ENCODE results near the gene MOB3C. TPM values are rescaled to one million over a fixed set of nuclear protein-coding genes. Genes with fewer than 3 reads are reported as not detected.

Gene MOB3C
- total RNA-seq, 2 experiments from 2014 or later, result 6.3 to 8.7 TPM

- Mint-ChIP-seq H3K36me3 (ENCODE audit: low read depth) (peaks cover 10% of the 10 kb centered on the region), H3K9me3 (no peaks in the 10 kb centered on the region), H3K27me3 (no peaks in the 10 kb centered on the region), H3K27ac (peak overlapping the region; percentile 58), H3K4me3 (peak overlapping the region; percentile 89), H3K4me1 (ENCODE audit: low read depth) (peaks cover 35% of the 10 kb centered on the region)
- intact Hi-C loops (cut with micrococcal nuclease), result no loop called here
- ATAC-seq, result no peak
- TF ChIP-seq, protein P1, sequence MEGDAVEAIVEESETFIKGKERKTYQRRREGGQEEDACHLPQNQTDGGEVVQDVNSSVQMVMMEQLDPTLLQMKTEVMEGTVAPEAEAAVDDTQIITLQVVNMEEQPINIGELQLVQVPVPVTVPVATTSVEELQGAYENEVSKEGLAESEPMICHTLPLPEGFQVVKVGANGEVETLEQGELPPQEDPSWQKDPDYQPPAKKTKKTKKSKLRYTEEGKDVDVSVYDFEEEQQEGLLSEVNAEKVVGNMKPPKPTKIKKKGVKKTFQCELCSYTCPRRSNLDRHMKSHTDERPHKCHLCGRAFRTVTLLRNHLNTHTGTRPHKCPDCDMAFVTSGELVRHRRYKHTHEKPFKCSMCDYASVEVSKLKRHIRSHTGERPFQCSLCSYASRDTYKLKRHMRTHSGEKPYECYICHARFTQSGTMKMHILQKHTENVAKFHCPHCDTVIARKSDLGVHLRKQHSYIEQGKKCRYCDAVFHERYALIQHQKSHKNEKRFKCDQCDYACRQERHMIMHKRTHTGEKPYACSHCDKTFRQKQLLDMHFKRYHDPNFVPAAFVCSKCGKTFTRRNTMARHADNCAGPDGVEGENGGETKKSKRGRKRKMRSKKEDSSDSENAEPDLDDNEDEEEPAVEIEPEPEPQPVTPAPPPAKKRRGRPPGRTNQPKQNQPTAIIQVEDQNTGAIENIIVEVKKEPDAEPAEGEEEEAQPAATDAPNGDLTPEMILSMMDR (IDR thresholded peaks at IDR 0.05), result no peak
- ChIA-PET CTCF (interaction anchor here (1.0 to 7.3 kb wide), 4 partner anchors 11 to 121 kb away, joined by 3 to 47 read pairs (median 12); partner anchors contain the start of gene MOB3C), POLR2A (interaction anchor here (1.1 to 5.7 kb wide), 5 partner anchors 10 to 121 kb away, joined by 3 to 55 read pairs (median 6); partner anchors contain the start of genes ATPAF1 and MOB3C)
- DNase-seq, result peak; percentile 33
Measured at GRCh38 chr1:46605232-46605631, 11.4 kb downstream of the MOB3C start.

DNA sequence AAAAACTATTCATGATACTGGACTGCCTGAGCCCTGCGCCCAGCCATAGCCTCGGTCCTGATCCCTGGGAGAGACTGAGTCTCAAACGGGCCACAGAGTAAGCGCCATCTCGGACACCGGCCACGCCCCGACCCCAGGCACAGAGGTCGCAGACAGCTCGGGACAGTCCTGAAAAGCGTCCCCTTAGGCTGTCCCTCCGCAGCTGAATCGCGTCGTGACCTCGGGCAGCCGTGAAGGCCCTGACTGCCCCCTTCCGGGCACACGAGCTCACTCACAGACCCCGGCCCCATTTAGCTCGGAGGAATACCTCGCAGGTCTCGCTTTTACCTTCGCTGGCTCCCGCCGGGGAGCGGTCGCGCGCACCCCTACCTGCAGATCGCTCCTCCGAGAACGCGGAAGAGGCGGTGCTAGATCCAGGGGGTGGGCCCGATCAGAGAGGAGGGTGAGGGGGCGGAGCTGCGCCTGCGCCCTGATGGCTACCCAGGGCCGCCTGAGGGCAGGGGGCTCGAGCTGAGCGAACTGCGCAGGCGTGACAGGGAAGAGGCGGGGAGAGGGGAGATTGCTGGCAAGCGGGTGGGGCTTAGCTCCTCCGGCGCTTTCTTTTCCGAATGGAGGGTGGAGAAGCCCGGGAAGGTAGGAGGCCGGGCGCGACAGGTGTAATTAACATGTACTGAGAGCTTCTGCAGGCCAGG, 12.6 kb downstream of the MOB3C start, which contains the start of gene MKNK1:
TSS of gene MKNK1 (minus strand) at position 411 of the 692 bp plus-strand sequence. CDS start 20,941 bp downstream, outside the sequence.
- ChIA-PET CTCF (interaction anchor here (0.9 to 7.3 kb wide), 5 partner anchors 12 to 159 kb away, joined by 3 to 47 read pairs (median 4); partner anchors contain the start of gene MOB3C), POLR2A (interaction anchor here (0.7 to 5.7 kb wide), 9 partner anchors 12 to 122 kb away, joined by 3 to 55 read pairs (median 4); partner anchors contain the start of genes ATPAF1 and MOB3C)
- peaks cover 46% of the 10 kb centered on the region for H3K4me1 Mint-ChIP-seq (ENCODE audit: low read depth)
- peak within 1 kb of the TSS; percentile 89 for H3K4me3 Mint-ChIP-seq
- intact Hi-C loops (cut with micrococcal nuclease), result no loop called here
- TF ChIP-seq, protein P1 (IDR thresholded peaks at IDR 0.05), result no peak
- H3K27ac Mint-ChIP-seq, result peak within 1 kb of the TSS; percentile 87
- DNase-seq (peak; percentile 98), ATAC-seq (peak; percentile 99)
- no peaks in the 10 kb centered on the region for H3K9me3 Mint-ChIP-seq
- H3K36me3 Mint-ChIP-seq (ENCODE audit: low read depth), result peaks cover 4% of the 10 kb centered on the region
- no peaks in the 10 kb centered on the region for H3K27me3 Mint-ChIP-seq

DNA sequence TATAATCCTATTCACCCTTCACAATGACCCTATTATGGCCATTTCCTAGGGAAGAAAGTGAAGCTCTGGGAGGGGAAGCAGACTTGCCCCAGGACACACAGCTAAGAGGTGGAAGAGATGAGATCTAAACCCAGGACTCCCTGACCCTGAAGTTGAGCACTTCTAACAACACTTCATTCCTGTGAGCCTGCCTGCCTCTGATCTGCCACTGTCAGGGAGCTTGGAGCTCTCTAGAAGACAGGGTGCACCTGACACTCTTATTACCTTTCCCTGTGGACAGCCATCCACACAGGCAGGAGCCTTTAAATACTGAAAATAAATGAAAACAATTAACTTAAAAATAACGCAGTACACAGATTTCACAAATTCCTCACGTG, 13.1 kb downstream of the MOB3C start:
- H3K9me3 Mint-ChIP-seq, result no peaks in the 10 kb centered on the region
- peaks cover 47% of the 10 kb centered on the region for H3K4me1 Mint-ChIP-seq (ENCODE audit: low read depth)
- H3K27ac Mint-ChIP-seq, result peak overlapping the region; percentile 87
- H3K36me3 Mint-ChIP-seq (ENCODE audit: low read depth), result peaks cover 4% of the 10 kb centered on the region
- POLR2A ChIA-PET, result interaction anchor here (0.6 to 5.7 kb wide), 8 partner anchors 12 to 78 kb away, joined by 3 to 55 read pairs (median 4); partner anchors contain the start of genes ATPAF1 and MOB3C
- intact Hi-C loops (cut with micrococcal nuclease), result no loop called here
- ATAC-seq (no peak), DNase-seq (no peak)
- H3K27me3 Mint-ChIP-seq, result no peaks in the 10 kb centered on the region
- H3K4me3 Mint-ChIP-seq, result peak overlapping the region; percentile 89
- TF ChIP-seq, protein P1 (IDR thresholded peaks at IDR 0.05), result no peak
- CTCF ChIA-PET, result interaction anchor here (1.3 to 7.3 kb wide), 5 partner anchors 12 to 158 kb away, joined by 4 to 47 read pairs (median 9); partner anchors contain the start of gene MOB3C

DNA sequence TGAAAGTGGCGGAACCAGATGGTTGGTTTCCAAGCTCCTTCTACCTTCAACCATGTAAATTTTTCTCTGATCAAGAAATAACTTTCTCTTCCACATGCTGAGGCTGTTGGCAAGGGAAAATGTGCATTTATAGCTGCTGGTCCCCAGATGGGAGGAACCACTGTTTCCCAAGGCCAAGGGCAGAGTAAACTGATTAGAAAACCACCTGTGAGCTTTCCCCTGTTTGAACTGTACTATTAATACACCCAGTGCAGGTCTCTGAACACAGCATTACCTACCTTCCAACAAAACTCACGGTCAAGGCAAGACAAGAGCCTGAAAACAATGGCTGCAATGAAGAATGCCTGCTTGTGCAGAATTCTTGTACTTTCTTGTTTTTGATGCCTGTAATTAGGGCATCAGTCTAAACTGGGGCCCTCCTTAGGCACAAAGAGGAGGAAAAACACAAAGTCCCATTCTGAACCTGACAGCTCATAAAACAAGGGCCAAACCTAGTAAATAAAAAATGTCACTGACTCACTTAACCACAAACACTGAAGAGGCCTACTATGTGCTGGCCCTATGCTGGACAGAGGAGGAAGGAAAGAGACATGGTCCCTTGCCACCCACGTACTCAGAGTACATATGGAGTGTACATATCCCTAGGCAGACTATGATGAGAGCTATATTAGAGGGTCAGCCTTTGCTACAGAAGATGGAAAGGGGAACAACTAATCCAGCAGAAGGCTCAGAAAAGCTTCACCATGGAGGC, 15.2 kb downstream of the MOB3C start:
- H3K36me3 Mint-ChIP-seq (ENCODE audit: low read depth), result peaks cover 12% of the 10 kb centered on the region
- no peaks in the 10 kb centered on the region for H3K9me3 Mint-ChIP-seq
- ChIA-PET CTCF (interaction anchor here (2.3 to 7.3 kb wide), 2 partner anchors 15 to 19 kb away, joined by 9 to 47 read pairs; partner anchors contain the start of gene MOB3C), POLR2A (interaction anchor here (0.7 to 5.7 kb wide), 3 partner anchors 14 to 725 kb away, joined by 3 to 55 read pairs (median 5); partner anchors contain the start of gene MOB3C)
- DNase-seq, result no peak
- H3K4me1 Mint-ChIP-seq (ENCODE audit: low read depth), result peaks cover 54% of the 10 kb centered on the region
- peak overlapping the region; percentile 31 for H3K27ac Mint-ChIP-seq
- intact Hi-C loops (cut with micrococcal nuclease), result no loop called here
- H3K4me3 Mint-ChIP-seq, result peak overlapping the region; percentile 1
- no peak for ATAC-seq
- no peaks in the 10 kb centered on the region for H3K27me3 Mint-ChIP-seq
- TF ChIP-seq, protein P1 (IDR thresholded peaks at IDR 0.05), result no peak
